GM21447 (cell line): ENCODE results near the gene MRPS22.
"Not testable (repeated sequence)": the region's sequence is repeated elsewhere in the genome, so short reads cannot be mapped to it uniquely, and the experiment has no call there.

Source experiments
- ATAC-seq: cut with Tn5 transposase; IDR thresholded peaks from one replicate; pipeline ENCODE4 v1.9.1; 2021; ENCODE audit not compliant: unreplicated experiment

Gene MRPS22

DNA sequence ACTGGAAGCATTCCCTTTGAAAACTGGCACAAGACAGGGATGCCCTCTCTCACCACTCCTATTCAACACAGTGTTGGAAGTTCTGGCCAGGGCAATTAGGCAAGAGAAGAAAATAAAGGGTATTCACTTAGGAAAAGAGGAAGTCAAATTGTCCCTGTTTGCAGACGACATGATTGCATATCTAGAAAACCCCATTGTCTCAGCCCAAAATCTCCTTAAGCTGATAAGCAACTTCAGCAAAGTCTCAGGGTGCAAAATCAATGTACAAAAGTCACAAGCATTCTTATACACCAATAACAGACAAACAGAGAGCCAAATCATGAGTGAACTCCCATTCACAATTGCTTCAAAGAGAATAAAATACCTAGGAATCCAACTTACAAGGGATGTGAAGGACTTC, 9.1 kb upstream of the MRPS22 start:
- not testable (repeated sequence) for ATAC-seq

DNA sequence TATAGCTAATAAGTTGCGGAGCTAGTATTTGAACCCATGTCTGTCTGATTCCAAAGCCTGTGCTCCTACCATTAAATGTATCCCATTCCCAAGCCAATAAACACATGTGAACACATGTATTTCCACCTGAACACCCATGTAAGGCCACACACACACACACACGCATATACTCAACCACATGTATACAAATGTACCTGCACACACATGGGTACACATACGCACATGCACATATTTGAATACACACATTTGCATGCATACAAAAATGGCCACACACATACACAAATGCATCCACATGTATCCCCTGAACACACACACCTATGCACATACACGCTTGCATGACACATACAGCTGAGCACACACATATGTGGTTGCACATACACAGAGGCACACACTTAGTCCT, 5.4 kb upstream of the MRPS22 start:
- ATAC-seq = no peak

DNA sequence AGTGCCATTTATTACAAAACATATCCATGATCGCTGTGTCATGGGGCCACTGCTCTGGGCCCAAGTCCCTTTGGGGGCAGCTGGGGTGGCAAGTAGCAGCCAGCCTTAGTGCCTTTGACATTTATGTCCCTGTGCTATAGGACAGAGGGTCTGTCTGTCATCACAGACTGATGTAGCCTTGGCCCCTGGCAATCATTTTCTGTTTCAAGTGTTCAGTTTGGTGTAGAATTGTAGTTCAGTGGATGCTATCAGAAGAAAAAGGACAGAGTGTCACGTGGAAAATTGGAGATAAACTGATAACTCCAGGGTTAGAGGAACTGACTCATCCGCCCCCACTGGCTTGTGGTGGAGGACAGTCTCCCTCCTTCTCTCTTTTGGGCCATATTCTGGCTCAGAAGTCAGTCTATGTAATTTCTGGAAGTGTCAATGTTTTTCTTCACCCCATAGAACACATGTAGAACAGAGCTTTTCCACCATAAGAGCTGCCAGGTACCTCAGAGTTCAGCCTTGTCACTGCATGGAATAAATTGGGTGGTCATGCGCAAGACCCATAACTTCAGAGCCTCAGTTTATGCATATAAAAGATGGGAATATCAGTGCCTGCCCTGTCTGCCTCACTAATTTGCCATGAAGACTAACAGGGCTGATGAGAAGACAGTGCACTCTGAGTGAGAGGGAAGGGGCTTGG, 4.5 kb upstream of the MRPS22 start:
- no peak for ATAC-seq

DNA sequence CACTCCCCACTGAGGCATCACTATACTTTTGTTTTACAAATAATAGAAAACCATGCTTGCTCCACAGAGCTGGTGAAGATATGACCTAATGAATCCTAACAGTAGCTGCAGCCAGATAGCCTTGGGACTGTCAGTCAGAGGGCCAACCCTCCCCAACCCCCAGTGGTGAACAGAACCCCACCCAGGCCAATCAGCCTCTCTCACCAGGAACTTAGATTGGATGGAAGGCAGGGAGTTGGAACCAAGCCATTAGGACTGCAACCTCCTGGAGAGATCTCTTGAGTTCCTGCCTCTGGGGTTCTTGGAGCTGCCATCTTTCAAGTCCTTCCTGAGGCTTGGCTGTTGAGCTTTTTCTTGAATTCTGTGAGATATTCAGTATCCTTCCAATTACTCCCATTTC, 3.0 kb upstream of the MRPS22 start:
- no peak for ATAC-seq

DNA sequence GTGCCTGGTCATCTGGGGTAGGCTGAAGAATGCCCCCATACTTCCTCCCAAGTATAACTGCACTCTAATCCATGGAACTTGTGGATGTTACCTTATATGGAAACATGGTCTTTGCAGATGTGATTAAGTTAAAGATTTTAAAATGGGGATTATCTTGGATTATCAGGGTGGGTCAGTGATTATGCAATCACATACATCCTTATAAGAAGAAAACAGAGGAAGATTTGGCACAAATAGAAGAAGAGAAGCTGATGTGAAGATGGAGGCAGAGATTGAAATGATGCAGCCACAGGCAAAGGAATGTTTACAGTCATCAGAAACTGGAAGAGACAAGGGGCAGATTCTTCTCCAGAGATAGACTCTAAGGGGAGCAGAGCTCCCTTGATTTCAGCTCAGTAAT, 1.8 kb upstream of the MRPS22 start:
- ATAC-seq = no peak

DNA sequence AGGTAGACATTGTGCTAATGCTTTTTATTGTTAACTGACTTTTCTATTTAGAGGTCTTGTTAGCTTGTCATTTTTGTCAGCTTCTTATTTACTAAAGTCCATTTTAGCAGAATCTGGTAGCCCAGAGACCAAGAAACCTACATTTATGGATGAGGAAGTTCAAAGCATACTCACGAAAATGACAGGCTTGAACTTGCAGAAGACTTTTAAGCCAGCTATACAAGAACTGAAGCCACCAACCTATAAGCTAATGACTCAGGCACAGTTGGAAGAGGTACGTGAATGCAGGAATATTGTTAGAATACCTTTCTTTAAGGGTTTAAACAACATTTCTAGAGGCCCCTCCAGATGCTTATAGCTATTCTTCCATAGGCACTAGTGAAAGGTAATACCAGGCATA, 3.0 kb downstream of the MRPS22 start:
- ATAC-seq = no peak

DNA sequence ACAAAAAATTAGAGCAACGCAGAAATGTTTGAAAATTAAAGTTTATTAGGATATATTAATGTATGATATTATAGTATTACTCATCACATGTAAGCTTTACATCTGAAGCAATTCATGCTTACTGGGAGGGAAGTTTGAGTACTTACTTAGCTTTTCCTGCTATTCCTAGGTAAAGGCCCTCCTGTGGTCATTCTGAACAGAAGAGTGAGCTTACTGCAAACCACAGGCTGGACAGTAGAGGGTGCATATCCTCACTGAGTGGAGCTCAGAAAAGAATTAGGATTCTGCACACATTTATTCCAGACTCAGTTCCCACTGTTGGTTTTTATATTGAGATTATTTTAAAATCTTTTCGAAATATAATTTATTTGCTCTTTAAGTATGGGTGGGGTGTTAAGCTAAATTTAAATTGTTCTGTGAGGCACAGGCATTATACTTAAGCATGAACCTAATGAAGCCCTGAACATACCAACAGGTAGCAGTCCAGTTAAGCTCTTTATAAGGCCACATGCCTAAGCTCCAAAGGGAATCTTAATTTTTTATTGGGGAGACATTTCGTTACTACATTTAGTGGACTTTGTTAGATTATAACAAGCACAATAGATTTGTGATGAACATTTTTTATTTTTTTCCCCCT, 10.2 kb downstream of the MRPS22 start:
- ATAC-seq = no peak

DNA sequence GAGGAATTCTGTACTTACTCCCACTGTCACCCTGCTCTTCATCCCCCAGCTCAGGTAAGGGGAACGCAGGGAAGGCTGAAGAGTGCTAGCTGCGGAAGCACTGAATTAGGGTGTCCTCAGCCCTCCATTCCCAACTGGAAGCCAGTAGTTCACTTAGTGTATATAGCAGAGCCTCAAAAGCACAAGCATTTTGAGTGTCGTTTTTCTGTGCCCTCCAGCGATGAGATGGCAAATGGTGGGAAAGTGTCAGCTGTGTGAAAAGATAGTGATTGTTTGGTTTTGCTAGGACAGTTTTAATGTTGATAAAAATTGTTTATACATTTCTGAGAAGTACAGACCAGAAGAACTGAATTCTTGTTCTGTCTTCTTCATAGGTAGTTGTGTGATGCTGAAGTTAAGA, 10.8 kb downstream of the MRPS22 start:
- no peak for ATAC-seq

DNA sequence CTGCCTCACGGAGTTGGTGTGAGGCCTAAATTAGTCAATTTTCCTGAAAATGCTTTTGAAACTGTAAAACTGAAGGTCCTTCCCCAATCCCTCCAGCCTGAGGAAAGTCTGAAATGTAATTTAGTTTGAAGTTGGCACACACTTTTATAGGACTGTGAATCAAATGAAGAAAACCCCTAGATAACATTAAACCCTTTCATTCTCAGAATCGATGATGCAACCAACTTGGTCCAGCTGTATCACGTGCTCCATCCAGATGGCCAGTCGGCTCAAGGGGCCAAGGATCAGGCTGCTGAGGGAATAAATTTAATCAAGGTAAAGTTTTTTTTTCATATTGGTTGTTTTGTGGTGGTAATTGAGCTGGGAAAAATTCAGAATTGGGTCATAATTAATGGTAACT, 11.7 kb downstream of the MRPS22 start:
- ATAC-seq = no peak

DNA sequence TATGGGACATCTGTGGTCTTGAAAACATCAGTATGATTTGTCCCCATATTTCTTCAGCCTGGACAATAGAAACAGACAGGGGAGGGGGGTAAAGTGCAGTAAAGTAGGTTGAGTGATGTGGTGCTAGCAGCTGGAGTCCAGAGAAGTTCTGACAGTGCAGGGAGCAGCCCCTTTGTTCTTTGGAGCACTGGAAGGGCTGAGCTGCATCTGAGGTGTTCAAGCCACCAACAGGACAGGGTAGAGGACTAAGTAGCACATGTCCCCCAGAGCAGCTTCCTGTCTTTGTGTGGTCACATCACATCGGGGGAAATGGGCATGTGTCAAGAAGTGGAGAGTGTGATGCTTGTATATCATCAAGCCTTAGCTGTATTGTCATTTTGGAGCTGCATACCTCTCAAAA, 12.1 kb downstream of the MRPS22 start:
- ATAC-seq = no peak

DNA sequence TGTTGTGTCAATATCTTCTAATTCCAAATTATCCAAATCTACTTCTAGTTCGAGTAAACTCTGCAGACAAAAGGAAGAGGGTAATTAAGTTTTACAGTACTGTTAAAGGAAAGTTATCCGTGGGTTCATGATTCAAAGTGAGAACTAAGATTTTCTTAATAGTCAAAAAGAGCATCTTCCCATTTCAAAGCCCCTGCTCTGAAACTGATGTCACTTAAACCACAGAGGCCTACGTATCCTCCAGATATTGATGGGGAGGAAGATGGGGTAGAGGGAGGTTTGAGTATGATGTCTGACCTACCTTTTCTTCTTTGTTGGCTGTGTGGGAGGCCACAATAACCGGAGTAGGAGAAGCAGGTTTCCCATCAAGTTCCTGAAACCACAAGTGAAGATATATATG, 14.1 kb downstream of the MRPS22 start:
- ATAC-seq = no peak

DNA sequence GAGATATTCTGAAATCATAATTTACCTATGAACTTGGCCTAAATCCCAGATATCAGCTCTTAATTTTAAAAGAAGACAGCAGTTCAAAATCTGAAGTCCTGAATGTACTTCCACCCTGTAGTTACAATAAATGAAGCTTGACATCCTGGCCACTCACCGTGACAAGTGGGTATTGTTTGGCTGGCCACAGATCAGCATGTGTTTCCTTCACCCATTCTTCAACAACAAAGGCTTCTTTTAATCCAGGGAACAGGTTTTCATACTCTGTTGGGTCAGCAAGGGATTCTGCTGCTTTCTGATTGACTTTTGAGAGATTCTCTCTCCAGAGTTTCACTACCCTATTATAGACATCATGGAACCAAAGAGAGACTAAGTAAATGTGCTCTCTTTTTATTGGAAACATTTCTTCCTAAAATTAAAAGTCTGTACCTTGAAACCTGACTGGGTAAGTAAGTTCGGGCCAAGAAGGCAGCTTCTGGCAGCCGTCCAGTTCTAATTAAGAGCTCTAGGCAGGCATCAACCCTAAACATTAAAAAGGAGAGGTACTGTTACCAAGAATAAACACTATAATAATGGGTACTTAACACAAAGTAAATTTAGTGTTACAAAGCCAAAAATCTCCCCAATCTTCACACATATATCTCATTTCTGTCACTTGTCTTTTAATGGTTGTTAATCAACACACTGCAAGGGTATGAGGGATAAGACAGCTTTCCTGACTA, 15.2 kb downstream of the MRPS22 start:
- no peak for ATAC-seq

DNA sequence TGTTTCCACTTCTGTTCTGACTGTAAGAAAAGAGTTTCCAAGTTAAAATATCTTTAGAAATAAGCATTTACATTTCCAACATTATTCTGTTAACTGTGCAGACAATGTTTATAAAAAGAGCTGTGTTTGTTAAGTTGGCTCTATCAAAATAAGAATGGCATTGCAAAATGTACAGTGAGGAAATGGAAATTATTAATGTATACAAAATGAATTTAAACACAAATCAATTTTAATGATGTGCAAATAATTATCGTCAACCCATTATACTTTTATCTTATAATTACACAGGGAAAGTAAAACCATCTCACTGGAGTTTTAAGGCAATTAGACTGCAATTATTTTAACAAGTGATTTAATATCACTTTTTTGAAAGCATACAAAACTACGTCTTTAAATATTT, 17.5 kb downstream of the MRPS22 start:
- no peak for ATAC-seq

DNA sequence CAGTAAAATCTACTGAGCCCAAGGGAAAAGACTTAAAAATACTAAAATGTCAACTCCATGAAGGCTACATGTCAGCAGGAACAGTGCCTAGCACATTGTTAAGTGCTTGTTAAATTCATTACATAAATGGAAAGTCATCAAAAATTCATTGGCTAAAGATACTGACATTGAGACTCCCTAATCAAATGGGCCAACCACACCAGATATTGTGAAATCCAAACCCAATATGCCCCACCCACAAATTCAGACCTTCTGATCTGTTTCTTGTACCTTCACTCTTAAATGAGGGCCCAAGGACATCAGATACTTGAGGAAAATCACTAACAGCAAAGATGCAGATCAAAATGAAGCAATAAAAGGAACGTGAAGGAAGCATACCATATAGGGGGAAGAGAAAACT, 20.7 kb downstream of the MRPS22 start:
- ATAC-seq = no peak

DNA sequence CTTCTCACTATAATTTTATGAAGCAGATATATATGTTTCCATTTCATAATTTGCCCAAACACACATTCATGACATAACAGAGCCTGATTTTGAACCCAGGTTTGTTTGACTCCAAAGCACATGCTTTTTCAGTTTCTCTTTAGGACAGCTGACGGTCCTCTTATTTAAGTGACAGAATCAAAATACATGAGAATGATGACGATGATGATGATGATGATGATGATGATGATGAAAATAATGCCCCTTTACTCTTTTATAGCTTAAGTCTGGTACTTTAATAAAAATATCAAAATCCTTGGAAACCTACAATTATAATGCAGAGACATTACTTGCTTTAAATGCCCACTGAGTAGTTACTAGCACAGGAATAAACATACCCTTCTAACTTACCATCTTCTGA, 30.3 kb downstream of the MRPS22 start:
- ATAC-seq = no peak

DNA sequence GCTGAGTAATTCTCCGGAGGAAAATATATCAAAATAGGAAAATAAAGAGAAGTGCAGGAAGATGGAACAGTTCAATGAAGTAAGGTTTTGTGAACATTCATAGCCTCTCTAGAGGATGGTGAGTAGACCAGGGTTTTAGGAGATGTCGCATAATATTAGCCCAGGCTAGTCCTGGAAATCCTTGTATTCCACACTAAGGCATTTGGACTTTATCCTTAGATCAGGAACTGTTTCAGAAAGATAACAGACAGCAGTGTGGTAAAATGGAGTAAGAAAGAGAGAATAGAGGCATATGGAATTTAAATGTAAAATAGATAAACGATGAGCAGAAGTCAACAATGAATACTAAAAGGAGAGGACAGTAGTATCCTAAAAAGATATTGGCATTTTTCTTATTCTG, 33.6 kb downstream of the MRPS22 start:
- ATAC-seq = no peak

DNA sequence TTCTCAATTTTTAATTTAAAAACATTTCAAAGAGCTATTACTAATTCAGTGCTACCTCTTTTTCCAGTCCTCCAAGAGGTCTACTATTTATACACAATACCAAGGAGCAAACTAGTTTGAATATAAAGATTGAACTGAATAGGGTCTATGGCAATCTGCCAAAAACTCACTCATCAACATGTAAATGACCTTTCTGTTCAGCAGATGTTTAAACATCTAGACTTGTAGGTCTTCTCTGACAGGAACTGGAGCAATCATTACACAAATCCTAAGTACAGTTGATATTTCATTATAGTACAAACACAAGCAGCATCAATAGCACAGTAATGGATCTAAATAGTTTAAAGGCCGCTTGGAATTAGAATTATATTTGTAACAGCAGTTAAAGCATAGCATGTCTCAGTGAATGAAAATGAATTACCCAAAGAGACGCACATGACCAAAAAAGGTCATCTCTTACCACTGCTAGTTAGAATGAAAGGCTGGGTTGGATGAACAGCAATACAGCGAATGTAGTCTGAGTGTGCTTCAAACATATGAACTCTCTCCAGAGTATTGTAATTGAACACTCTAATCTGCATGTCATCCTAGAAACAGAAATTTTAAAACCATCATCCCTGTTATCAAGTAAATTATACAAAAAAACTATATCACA, 34.9 kb downstream of the MRPS22 start:
- ATAC-seq = no peak

DNA sequence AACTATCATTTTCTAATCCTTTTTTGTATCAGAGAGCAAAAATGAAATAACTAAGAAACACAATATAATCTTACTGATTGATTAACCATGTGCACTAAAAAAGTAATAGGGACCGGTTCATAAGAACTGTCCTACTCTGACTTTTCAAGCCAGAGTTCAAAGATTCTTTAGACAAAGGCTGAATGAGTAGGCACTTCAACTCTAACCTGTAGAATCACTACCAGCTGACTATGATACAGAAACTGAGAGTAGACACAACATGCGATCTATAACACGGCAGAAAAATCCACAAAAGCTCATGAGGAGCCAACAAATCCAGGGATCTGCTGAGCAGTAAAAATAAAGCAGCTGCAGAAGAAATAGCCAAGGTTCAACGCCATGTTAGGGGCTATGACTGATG, 36.8 kb downstream of the MRPS22 start:
- no peak for ATAC-seq

DNA sequence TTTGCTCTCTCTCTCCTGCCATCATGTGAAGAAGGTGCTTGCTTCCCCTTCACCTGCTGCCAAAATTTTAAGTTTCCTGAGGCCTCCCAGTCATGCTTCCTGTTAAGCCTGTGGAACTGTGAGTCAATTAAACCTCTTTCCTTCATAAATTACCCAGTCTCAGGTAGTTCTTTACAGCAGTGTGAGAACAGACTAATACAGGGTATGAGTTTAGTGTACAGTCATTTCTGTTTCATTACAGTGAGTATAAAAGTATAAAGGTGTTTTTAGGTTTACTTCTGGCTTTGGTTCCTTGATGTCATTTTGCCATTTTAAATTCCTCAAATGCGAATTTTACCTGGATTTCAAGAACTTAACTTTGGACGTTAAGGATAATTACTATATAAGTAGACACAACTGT, 38.5 kb downstream of the MRPS22 start:
- not testable (repeated sequence) for ATAC-seq

DNA sequence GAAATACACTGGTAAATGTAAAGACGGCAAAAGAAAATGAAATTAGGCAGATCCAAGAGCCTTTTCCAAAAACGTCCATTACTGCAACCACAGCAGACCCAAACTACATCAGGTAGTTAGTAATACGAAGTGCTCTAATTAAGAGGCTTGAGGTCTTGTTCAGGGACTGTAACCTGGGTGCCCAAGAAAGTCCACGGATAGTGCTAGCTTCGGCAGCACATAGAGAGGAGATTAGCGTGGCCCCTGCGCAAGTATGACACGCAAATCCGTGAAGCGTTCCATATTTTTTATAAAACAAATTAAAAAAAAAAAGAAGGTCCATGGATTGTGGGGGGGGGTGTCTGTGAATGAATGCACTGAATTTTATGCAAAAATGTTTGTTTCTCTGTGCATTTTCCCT, 44.3 kb downstream of the MRPS22 start:
- no peak for ATAC-seq

DNA sequence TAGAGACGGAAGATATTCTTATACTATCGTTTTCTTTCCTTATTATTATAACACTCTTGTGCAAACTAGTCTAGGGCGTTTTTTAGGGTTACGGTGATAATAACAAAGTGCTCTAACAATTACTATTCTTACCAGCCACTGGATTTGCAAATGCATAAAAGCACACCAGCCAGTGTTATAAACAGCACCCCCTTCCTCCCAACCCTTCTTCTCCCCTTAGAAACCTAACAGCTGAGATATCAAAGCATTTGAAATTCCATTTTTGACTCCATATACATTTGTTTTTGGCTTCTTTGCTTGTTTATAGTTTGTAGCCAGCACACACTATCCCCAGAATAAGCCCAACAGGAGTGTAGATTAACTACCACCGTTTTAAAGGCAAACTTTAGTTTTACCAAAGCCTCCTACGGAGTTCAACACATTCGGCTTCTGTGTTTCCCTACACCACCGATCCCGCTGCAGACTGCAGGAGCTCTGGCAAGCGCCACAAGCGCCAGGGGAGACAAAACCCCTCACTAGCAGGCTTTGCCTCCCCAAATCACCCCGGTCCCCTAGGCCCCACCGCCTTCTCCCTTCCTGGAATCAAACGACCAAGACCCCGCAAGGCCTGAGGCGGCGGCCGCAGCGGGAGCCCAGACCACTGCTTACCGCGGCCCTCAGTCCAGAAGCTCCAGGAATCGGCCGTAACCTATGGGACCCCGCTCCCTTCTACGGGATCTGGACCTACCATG, 45.2 kb downstream of the MRPS22 start:
- ATAC-seq = peak; percentile 25
